Activated CD8-positive, alpha-beta memory T cell treated with anti-CD3 and anti-CD28 coated beads, Interleukin-2, amount 10 ng/mL, durations not matched to agents 7 days and 5 days (primary cell): ENCODE data around the gene CPNE4. TPM values are rescaled to one million over a fixed set of nuclear protein-coding genes. Genes with fewer than 3 reads are reported as not detected.

Experiments
- ATAC-seq: fragments of 150-1000 bp; cut with Tn5 transposase; one replicate; pipeline ENCODE4 v1.10.0; 2021; ENCODE audit warnings: moderate library complexity
- CTCF ChIA-PET: fragments of 350-600 bp; sonication (Branson Sonifier 250); formaldehyde crosslinking; loops from one replicate; lab custom pipeline; 2021; ENCODE audit warnings: antibody characterized with exemption; lab: Charles Lee
- DNase-seq: peaks from one replicate; pipeline ENCODE4 v3.0.0-alpha.2; 2020
- H3K27ac Mint-ChIP-seq: one replicate; pipeline ENCODE4 v1.8.0; 2021; ENCODE audit warnings: mild to moderate bottlenecking, mixed read lengths
- H3K27me3 Mint-ChIP-seq: one replicate; pipeline ENCODE4 v1.8.0; 2021; ENCODE audit warnings: mixed read lengths
- H3K36me3 Mint-ChIP-seq: one replicate; pipeline ENCODE4 v1.8.0; 2021; ENCODE audit warnings: mild to moderate bottlenecking, mixed read lengths
- H3K4me1 Mint-ChIP-seq: one replicate; pipeline ENCODE4 v1.8.0; 2021; ENCODE audit warnings: mixed read lengths
- H3K4me3 Mint-ChIP-seq: one replicate; pipeline ENCODE4 v1.8.0; 2021; ENCODE audit warnings: mild to moderate bottlenecking, moderate library complexity, mixed read lengths
- H3K9me3 Mint-ChIP-seq: one replicate; pipeline ENCODE4 v1.8.0; 2022; ENCODE audit warnings: low read depth, mixed read lengths
- total RNA-seq, 2 experiments: library from RNA; stranded (reverse); gene quantifications; one replicate each; pipeline ENCODE4 v1.2.3, GENCODE V29; 2021

The CPNE4 gene
- total RNA-seq, 2 experiments from 2014 or later = not detected

DNA sequence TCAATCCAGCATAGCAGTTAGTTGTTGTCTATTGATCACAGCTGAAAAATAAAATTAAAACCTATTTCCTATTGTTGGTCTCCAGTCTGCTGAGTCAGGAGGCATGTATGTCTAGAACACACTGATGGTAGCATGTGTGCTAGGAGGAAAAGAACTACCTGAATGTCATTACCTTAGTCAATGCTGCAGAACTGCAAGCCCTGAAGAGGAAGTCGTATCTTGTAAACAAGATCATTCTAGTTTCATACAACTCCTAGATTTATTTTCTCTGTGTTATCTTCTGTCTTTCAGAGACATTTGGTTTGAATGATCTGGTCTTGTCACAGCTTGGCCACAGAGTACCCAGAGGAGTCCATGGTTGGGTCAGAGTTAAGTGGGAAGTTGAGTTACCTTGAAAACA, 422.1 kb downstream of the CPNE4 start:
- no peak overlapping the region for H3K4me3 Mint-ChIP-seq
- no peaks in the 10 kb centered on the region for H3K4me1 Mint-ChIP-seq
- no peaks in the 10 kb centered on the region for H3K36me3 Mint-ChIP-seq
- H3K27ac Mint-ChIP-seq = no peak overlapping the region
- peaks cover 30% of the 10 kb centered on the region for H3K27me3 Mint-ChIP-seq
- H3K9me3 Mint-ChIP-seq = no peaks in the 10 kb centered on the region
- no peak for ATAC-seq
- CTCF ChIA-PET = no interaction called here
- no peak for DNase-seq

DNA sequence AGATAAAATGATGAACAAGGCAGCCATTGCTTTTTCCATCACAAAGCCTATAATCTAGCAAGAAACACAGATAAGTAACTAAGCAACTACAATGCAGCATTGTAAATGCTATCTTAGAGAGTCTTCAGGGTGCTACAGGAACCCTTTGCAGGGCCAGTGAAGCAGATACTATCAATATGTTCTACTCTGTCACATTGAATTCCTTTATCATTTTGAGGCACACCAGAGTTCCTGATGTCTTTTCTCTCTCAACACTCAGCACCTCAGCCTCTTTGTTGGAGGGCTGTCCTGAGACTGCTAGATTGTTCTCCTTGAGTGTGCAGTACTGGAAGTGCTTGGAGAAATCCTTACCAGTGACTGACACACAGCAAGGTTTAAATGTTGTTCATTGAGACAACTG, 424.6 kb downstream of the CPNE4 start:
- H3K4me3 Mint-ChIP-seq = no peak overlapping the region
- H3K9me3 Mint-ChIP-seq = no peaks in the 10 kb centered on the region
- ATAC-seq (no peak), DNase-seq (no peak)
- no peaks in the 10 kb centered on the region for H3K36me3 Mint-ChIP-seq
- no peak overlapping the region for H3K27ac Mint-ChIP-seq
- no peaks in the 10 kb centered on the region for H3K4me1 Mint-ChIP-seq
- CTCF ChIA-PET = no interaction called here
- peaks cover 32% of the 10 kb centered on the region for H3K27me3 Mint-ChIP-seq

DNA sequence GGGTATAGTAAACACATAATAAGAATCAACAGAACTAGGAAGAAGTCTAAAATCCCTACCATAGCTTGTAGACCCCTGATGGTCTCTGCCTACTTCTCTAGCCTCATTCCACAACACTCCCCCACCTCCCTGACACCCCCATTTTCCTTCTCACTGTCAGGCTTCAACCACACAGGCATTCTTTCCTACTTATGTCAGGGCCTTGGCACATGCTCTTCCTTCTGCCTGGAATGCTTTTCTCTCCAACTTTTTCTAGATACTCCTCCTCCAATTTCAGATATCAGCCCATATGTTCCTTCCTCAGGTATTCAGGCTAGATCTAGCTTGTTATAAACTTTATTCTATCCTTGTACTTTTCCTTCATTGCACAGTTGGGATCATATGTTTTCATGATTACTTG, 426.1 kb downstream of the CPNE4 start:
- H3K4me3 Mint-ChIP-seq = no peak overlapping the region
- no peaks in the 10 kb centered on the region for H3K4me1 Mint-ChIP-seq
- no peaks in the 10 kb centered on the region for H3K36me3 Mint-ChIP-seq
- no peak for ATAC-seq
- DNase-seq = no peak
- H3K27ac Mint-ChIP-seq = no peak overlapping the region
- CTCF ChIA-PET = no interaction called here
- H3K27me3 Mint-ChIP-seq = peaks cover 27% of the 10 kb centered on the region
- H3K9me3 Mint-ChIP-seq = no peaks in the 10 kb centered on the region

DNA sequence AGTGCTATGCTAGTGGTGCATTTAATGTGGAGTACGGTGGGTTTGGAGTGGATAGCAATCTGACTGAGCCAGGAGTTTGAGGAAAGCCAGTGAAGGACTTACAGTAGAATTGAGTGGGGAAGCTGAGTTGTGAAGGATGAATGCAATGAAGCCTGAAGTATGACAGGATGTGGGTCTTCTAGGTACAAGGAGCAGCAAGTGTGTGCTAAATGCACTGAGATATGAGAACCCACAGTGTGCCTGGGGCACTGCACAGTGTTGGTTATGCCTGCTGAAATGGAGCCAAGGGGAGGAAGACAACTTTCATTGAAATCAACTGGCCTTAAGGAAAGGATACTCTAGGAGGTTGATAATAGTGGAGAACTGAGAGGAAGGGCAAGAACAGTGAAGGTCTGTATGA, 426.5 kb downstream of the CPNE4 start:
- Mint-ChIP-seq H3K9me3 (no peaks in the 10 kb centered on the region), H3K27me3 (peaks cover 26% of the 10 kb centered on the region), H3K27ac (no peak overlapping the region), H3K36me3 (no peaks in the 10 kb centered on the region), H3K4me1 (no peaks in the 10 kb centered on the region), H3K4me3 (no peak overlapping the region)
- ATAC-seq = no peak
- no peak for DNase-seq
- CTCF ChIA-PET = no interaction called here

DNA sequence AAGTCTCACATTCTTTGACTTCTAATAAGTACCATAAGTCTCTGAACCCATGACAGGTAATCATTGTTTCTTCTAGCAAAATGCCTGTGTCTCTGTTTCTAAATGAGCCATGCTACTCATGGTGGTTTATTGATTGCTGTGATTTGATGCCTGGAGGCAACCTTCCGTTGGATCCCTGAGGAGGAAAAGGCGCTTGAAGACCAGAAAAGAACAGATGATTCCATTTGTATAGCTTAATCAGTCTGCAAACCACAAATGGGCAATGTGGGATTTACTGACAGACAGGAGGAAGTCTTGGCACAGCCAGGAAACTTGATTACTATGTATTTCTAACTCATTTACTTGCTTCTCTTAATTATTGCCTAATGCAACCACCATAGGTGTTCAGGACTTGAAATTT, 428.9 kb downstream of the CPNE4 start:
- Mint-ChIP-seq H3K4me3 (no peak overlapping the region), H3K4me1 (no peaks in the 10 kb centered on the region), H3K9me3 (no peaks in the 10 kb centered on the region), H3K27me3 (peaks cover 29% of the 10 kb centered on the region), H3K27ac (no peak overlapping the region), H3K36me3 (no peaks in the 10 kb centered on the region)
- ATAC-seq (no peak), DNase-seq (no peak)
- CTCF ChIA-PET = no interaction called here

GRCh38 chr3:131602011-131602779, 432.6 kb downstream of the CPNE4 start:
- H3K9me3 Mint-ChIP-seq = no peaks in the 10 kb centered on the region
- CTCF ChIA-PET = no interaction called here

DNA sequence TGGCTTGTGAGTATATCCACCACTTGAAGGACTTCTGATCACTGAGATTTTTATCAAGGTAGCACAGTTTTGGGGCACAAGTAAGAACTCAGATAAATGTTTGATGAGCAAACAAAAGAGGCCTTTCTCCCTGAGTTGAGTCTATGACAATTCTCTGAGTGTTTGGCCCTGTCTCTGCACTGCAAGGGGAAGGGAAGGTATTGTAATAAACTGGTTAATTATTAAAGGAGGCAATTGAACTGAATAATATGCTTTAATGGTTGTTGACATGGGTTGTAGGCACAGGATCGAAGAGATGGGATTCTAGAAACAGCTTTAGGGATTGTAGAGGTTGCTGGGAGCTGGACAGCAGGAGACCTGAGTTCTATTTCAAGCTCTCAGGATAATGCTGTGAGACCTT, 437.0 kb downstream of the CPNE4 start:
- Mint-ChIP-seq H3K27ac (no peak overlapping the region), H3K4me3 (no peak overlapping the region), H3K27me3 (peaks cover 22% of the 10 kb centered on the region), H3K36me3 (no peaks in the 10 kb centered on the region), H3K9me3 (no peaks in the 10 kb centered on the region), H3K4me1 (no peaks in the 10 kb centered on the region)
- CTCF ChIA-PET = no interaction called here
- DNase-seq (no peak), ATAC-seq (no peak)

More at GRCh38 chr3:131602011-131602779, 432.6 kb downstream of the CPNE4 start:
- Mint-ChIP-seq H3K27ac (no peak overlapping the region), H3K4me3 (no peak overlapping the region), H3K27me3 (peaks cover 35% of the 10 kb centered on the region), H3K36me3 (no peaks in the 10 kb centered on the region), H3K4me1 (no peaks in the 10 kb centered on the region)
- DNase-seq = no peak
- ATAC-seq = no peak

DNA sequence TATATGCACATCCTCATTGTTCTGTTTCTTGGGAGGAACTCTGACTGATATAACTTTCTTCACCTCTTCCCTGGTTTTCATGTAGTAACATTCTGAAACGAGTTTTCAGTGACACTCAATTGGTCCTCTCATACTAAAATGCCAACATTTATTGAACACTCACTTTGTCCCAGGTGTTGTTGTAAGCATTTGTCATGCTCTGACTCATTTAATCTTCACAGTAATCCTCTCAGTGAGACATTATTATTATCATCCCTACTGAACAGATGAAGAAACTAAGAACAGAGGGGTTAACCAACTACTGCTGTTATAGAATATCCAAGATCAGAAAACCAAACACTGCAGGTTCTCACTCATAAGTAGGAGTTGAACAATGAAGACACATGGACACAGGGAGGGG, 437.9 kb downstream of the CPNE4 start:
- no peak for ATAC-seq
- H3K27me3 Mint-ChIP-seq = peaks cover 20% of the 10 kb centered on the region
- CTCF ChIA-PET = no interaction called here
- no peak overlapping the region for H3K4me3 Mint-ChIP-seq
- no peak for DNase-seq
- H3K4me1 Mint-ChIP-seq = no peaks in the 10 kb centered on the region
- H3K27ac Mint-ChIP-seq = no peak overlapping the region
- no peaks in the 10 kb centered on the region for H3K36me3 Mint-ChIP-seq
- H3K9me3 Mint-ChIP-seq = no peaks in the 10 kb centered on the region

DNA sequence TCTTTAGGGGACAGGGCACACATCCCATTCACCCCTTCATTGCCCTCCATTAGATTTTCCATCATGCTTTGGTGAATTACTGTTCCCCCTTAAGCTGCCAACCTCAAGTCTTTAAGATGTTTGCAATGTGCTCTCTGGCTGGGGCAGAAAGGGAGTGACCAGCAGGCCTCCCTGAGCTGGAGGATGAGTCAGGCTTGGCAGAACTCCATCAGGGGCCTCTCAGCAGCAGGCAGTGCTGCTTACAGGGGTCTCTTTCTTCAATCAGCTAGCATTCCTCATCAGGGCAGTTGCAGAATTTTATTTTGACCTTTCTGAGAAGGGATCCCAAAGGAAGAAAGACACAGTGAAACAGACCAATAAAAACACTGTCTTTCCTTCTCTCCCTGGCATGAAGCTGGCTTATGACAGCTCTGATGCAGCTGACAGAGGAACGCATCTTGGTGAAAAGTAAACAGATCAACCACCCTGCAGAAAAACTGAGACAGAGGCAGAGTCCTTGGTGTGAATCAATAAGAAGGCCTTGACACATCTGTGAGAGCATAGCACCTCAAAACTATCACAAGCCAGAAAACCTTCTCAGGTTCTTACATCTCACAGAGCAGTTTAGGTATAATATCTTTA, 443.3 kb downstream of the CPNE4 start:
- Mint-ChIP-seq H3K9me3 (no peaks in the 10 kb centered on the region), H3K36me3 (no peaks in the 10 kb centered on the region), H3K4me3 (no peak overlapping the region), H3K27me3 (peaks cover 9% of the 10 kb centered on the region), H3K27ac (no peak overlapping the region), H3K4me1 (no peaks in the 10 kb centered on the region)
- ATAC-seq (no peak), DNase-seq (no peak)
- CTCF ChIA-PET = no interaction called here

GRCh38 chr3:131586277-131586676, 448.5 kb downstream of the CPNE4 start:
- DNase-seq = no peak
- Mint-ChIP-seq H3K4me1 (peaks cover 2% of the 10 kb centered on the region), H3K4me3 (no peak overlapping the region), H3K9me3 (no peaks in the 10 kb centered on the region), H3K27me3 (peaks cover 14% of the 10 kb centered on the region), H3K27ac (no peak overlapping the region), H3K36me3 (no peaks in the 10 kb centered on the region)
- no peak for ATAC-seq
- CTCF ChIA-PET = no interaction called here

GRCh38 chr3:131582438-131582837, 452.4 kb downstream of the CPNE4 start:
- no peaks in the 10 kb centered on the region for H3K36me3 Mint-ChIP-seq
- H3K27ac Mint-ChIP-seq = no peak overlapping the region
- ATAC-seq = no peak
- CTCF ChIA-PET = no interaction called here
- no peaks in the 10 kb centered on the region for H3K9me3 Mint-ChIP-seq
- peaks cover 14% of the 10 kb centered on the region for H3K27me3 Mint-ChIP-seq
- DNase-seq = no peak
- H3K4me1 Mint-ChIP-seq = peaks cover 2% of the 10 kb centered on the region
- no peak overlapping the region for H3K4me3 Mint-ChIP-seq

- Mint-ChIP-seq H3K27me3 (peaks cover 45% of the 10 kb centered on the region), H3K36me3 (no peaks in the 10 kb centered on the region), H3K4me1 (no peaks in the 10 kb centered on the region), H3K27ac (no peak overlapping the region), H3K4me3 (no peak overlapping the region), H3K9me3 (no peaks in the 10 kb centered on the region)
- no peak for ATAC-seq
- no peak for DNase-seq
- CTCF ChIA-PET = no interaction called here
These were observed 466.4 kb downstream of the CPNE4 start for GRCh38 chr3:131568460-131568859.

GRCh38 chr3:131564812-131565211, 470.0 kb downstream of the CPNE4 start:
- Mint-ChIP-seq H3K4me1 (no peaks in the 10 kb centered on the region), H3K27me3 (peaks cover 63% of the 10 kb centered on the region), H3K4me3 (no peak overlapping the region), H3K9me3 (no peaks in the 10 kb centered on the region), H3K36me3 (no peaks in the 10 kb centered on the region), H3K27ac (no peak overlapping the region)
- ATAC-seq (no peak), DNase-seq (no peak)
- CTCF ChIA-PET = no interaction called here

DNA sequence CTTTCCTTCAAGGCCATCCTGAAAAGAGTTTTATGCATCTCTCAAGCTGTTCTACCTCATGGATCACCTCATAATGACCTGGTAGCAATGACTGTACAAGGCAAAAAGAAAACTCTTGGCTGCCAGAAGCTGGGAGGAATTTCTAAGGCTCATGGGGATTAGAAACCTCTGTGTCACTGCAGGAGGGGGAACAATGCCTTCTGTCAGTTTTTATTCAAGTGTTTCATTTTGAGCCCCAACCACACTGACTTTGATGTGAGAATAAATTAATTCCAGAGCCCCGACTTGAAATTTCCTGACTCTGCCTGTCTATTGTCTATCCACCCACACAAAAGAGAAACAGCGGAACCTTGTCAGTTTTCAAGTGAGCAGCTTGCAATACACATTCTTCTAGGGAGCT, 473.3 kb downstream of the CPNE4 start:
- Mint-ChIP-seq H3K4me1 (no peaks in the 10 kb centered on the region), H3K27me3 (peaks cover 76% of the 10 kb centered on the region), H3K9me3 (no peaks in the 10 kb centered on the region), H3K4me3 (no peak overlapping the region), H3K36me3 (no peaks in the 10 kb centered on the region), H3K27ac (no peak overlapping the region)
- ATAC-seq (no peak), DNase-seq (no peak)
- CTCF ChIA-PET = no interaction called here
